Astrocyte (in vitro differentiated cells and primary cell): ENCODE measurements around the gene SPATA4. TPM values are rescaled to one million over a fixed set of nuclear protein-coding genes. Genes with fewer than 3 reads are reported as not detected.

Experiments
- DNase-seq: peaks from one replicate; pipeline ENCODE4 v3.0.0-alpha.2; 2010; ENCODE audit warnings: low read depth
- FAIRE-seq: peaks from 2 replicates; lab custom pipeline; 2011; peaks lifted over from hg19 to GRCh38; lab: Jason Lieb, UNC
- H2AFZ ChIP-seq: 2 replicates; pipeline ENCODE4 v1.6.0; 2012; ENCODE audit warnings: low read depth, low read length, inconsistent platforms
- H3K27ac ChIP-seq: 2 replicates; pipeline ENCODE4 v1.5.1; 2011; ENCODE audit warnings: low read depth, low read length, inconsistent platforms
- H3K27me3 ChIP-seq: 2 replicates; pipeline ENCODE4 v1.6.0; 2011; ENCODE audit warnings: low read length, inconsistent platforms; ENCODE audit not compliant: insufficient read depth
- H3K36me3 ChIP-seq: 2 replicates; pipeline ENCODE4 v1.5.1; 2011; ENCODE audit warnings: low read length, inconsistent platforms; ENCODE audit not compliant: insufficient read depth
- H3K4me1 ChIP-seq: 2 replicates; pipeline ENCODE4 v1.5.1; 2011; ENCODE audit warnings: low read length, inconsistent platforms; ENCODE audit not compliant: insufficient read depth
- H3K4me2 ChIP-seq: 2 replicates; pipeline ENCODE4 v1.6.0; 2012; ENCODE audit warnings: low read length, inconsistent platforms
- H3K4me3 ChIP-seq: 2 replicates; pipeline ENCODE4 v1.5.1; 2011; ENCODE audit warnings: low read depth, mild to moderate bottlenecking, low read length, inconsistent platforms; ENCODE audit not compliant: insufficient read depth
- H3K79me2 ChIP-seq: 2 replicates; pipeline ENCODE4 v1.6.0; 2012; ENCODE audit warnings: mild to moderate bottlenecking, low read length, inconsistent platforms; ENCODE audit not compliant: insufficient read depth
- H3K9ac ChIP-seq: 2 replicates; pipeline ENCODE4 v1.6.0; 2012; ENCODE audit warnings: mild to moderate bottlenecking, low read length, inconsistent platforms
- H3K9me3 ChIP-seq: 2 replicates; pipeline ENCODE4 v1.5.1; 2012; ENCODE audit warnings: low read depth, mild to moderate bottlenecking, low read length, inconsistent platforms; ENCODE audit not compliant: insufficient read depth
- H4K20me1 ChIP-seq: 2 replicates; pipeline ENCODE4 v1.6.0; 2012; ENCODE audit warnings: low read length, inconsistent platforms; ENCODE audit not compliant: insufficient read depth
- H3K27ac Mint-ChIP-seq: one replicate; pipeline ENCODE4 v1.8.0; 2021; ENCODE audit warnings: mild to moderate bottlenecking, mixed read lengths; ENCODE audit not compliant: unreplicated experiment
- H3K27me3 Mint-ChIP-seq: one replicate; pipeline ENCODE4 v1.8.0; 2021; ENCODE audit warnings: low read depth, mixed read lengths; ENCODE audit not compliant: unreplicated experiment
- H3K36me3 Mint-ChIP-seq: one replicate; pipeline ENCODE4 v1.8.0; 2021; ENCODE audit warnings: low read depth, mixed read lengths; ENCODE audit not compliant: unreplicated experiment
- H3K4me1 Mint-ChIP-seq: one replicate; pipeline ENCODE4 v1.8.0; 2021; ENCODE audit warnings: low read depth, mixed read lengths; ENCODE audit not compliant: unreplicated experiment
- H3K4me3 Mint-ChIP-seq: one replicate; pipeline ENCODE4 v1.8.0; 2021; ENCODE audit warnings: mild to moderate bottlenecking, moderate library complexity, mixed read lengths; ENCODE audit not compliant: unreplicated experiment
- H3K9me3 Mint-ChIP-seq: one replicate; pipeline ENCODE4 v1.8.0; 2021; ENCODE audit warnings: mild to moderate bottlenecking, mixed read lengths; ENCODE audit not compliant: unreplicated experiment
- CTCF ChIP-seq: IDR thresholded peaks from 2 replicates; pipeline ENCODE4 v1.5.1; 2011; ENCODE audit warnings: low read depth, mild to moderate bottlenecking, inconsistent platforms, low read length, moderate library complexity; ENCODE audit not compliant: insufficient read depth
- EZH2 ChIP-seq: IDR thresholded peaks from 2 replicates; pipeline ENCODE4 v1.6.1; 2012; ENCODE audit warnings: mild to moderate bottlenecking, low read length, inconsistent platforms; ENCODE audit not compliant: insufficient read depth
- total RNA-seq: library from RNA; stranded (reverse); gene quantifications from 2 replicates; pipeline ENCODE4 v1.2.1, GENCODE V29; 2021

Gene SPATA4
- total RNA-seq, 1 donor from 2014 or later: 0.32 TPM

GRCh38 chr4:176188654-176189053 lies 6.7 kb downstream of the SPATA4 start:
- peaks cover 13% of the 10 kb centered on the region for H3K4me1 ChIP-seq
- no peaks in the 10 kb centered on the region for H3K27me3 ChIP-seq
- no peak overlapping the region for H3K27ac ChIP-seq
- Mint-ChIP-seq H3K9me3 (no peaks in the 10 kb centered on the region), H3K4me1 (peaks cover 7% of the 10 kb centered on the region), H3K27ac (no peak overlapping the region), H3K27me3 (no peaks in the 10 kb centered on the region), H3K36me3 (no peaks in the 10 kb centered on the region), H3K4me3 (no peak overlapping the region)
- H3K4me2 ChIP-seq: no peak overlapping the region
- DNase-seq (no peak), FAIRE-seq (no peak)
- H3K79me2 ChIP-seq: no peaks in the 10 kb centered on the region
- H3K9me3 ChIP-seq: no peaks in the 10 kb centered on the region
- H3K4me3 ChIP-seq: no peak overlapping the region
- no peaks in the 10 kb centered on the region for H4K20me1 ChIP-seq
- no peak overlapping the region for H3K9ac ChIP-seq
- no peaks in the 10 kb centered on the region for H3K36me3 ChIP-seq
- no peak overlapping the region for H2AFZ ChIP-seq
- TF ChIP-seq CTCF (no peak), EZH2 (no peak)

DNA sequence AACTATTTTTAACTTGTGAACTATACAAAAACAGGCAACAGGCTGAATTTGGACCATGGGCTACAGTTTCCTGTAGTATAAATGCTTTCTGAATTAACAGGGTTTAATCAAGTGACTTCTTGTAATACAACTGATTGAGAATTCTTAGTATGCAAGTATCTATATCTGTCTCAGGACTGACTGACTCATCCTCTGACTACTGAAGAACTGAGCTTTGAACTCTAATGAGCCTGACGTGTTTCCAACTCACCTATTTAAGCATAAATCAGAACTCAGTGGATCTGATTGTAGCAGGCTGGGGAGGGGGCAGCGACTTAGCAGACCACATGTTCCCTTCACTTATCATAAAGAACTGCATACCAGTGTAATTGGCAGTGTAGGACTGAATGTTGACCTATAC lies 7.8 kb downstream of the SPATA4 start:
- H3K4me3 Mint-ChIP-seq: no peak overlapping the region
- Histone ChIP-seq H3K4me3 (no peak overlapping the region), H4K20me1 (no peaks in the 10 kb centered on the region), H3K9ac (no peak overlapping the region), H3K36me3 (no peaks in the 10 kb centered on the region), H3K4me2 (no peak overlapping the region), H3K79me2 (no peaks in the 10 kb centered on the region), H3K9me3 (no peaks in the 10 kb centered on the region), H3K27ac (no peak overlapping the region), H2AFZ (no peak overlapping the region), H3K4me1 (peaks cover 7% of the 10 kb centered on the region), H3K27me3 (no peaks in the 10 kb centered on the region)
- DNase-seq (peak; percentile 62), FAIRE-seq (peak; percentile 26)
- no peak overlapping the region for H3K27ac Mint-ChIP-seq
- no peaks in the 10 kb centered on the region for H3K27me3 Mint-ChIP-seq
- H3K36me3 Mint-ChIP-seq: no peaks in the 10 kb centered on the region
- TF ChIP-seq EZH2 (no peak), CTCF (no peak)
- H3K4me1 Mint-ChIP-seq: peaks cover 7% of the 10 kb centered on the region
- no peaks in the 10 kb centered on the region for H3K9me3 Mint-ChIP-seq

DNA sequence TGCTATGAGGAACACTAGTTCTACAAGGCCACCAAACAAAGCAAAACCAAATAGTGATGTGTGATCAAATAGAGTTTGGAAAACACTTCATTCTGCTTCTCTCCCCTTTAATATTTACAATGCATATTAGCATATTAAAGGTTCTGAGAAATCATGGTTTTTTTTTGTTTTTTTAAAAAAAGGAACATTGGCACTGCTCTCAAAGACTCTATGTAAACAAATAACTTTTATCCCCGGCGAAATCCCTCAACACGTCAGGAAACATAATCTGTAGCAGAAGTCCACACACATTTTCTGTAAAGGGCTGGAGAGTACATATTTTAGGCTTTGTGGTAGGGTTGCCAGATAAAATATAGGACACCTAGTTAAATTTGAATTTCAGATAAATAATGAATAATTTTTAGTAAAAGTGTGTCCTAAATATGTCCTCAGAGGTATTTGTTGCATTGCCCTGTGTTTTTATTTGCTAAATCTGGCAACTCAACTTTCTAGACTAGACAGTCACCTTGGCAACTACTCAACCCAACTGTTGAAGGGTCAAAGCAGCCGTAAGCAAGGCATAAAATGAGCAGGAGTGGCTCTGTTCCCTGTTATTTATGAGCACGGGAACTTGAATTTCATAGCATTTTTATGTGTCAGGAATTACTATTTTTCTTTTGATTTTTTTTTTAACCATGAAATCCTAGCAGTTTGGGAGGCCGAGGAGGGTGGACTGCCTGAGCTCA lies 8.6 kb downstream of the SPATA4 start:
- Histone ChIP-seq H3K36me3 (no peaks in the 10 kb centered on the region), H3K4me3 (no peak overlapping the region), H3K27ac (no peak overlapping the region), H3K4me2 (no peak overlapping the region), H2AFZ (no peak overlapping the region), H3K27me3 (no peaks in the 10 kb centered on the region), H3K9me3 (no peaks in the 10 kb centered on the region), H4K20me1 (no peaks in the 10 kb centered on the region), H3K4me1 (peaks cover 7% of the 10 kb centered on the region), H3K9ac (no peak overlapping the region), H3K79me2 (no peaks in the 10 kb centered on the region)
- Mint-ChIP-seq H3K4me3 (no peak overlapping the region), H3K27ac (no peak overlapping the region), H3K27me3 (no peaks in the 10 kb centered on the region), H3K9me3 (no peaks in the 10 kb centered on the region), H3K4me1 (peaks cover 7% of the 10 kb centered on the region), H3K36me3 (no peaks in the 10 kb centered on the region)
- FAIRE-seq (no peak), DNase-seq (no peak)
- TF ChIP-seq CTCF: no peak
- TF ChIP-seq EZH2: no peak
